GM19240 (cell line): ENCODE data around the gene YBX2.
"Not testable (repeated sequence)": the region's sequence is repeated elsewhere in the genome, so short reads cannot be mapped to it uniquely, and the experiment has no call there.

Experiments used
- DNase-seq: peaks from one replicate; pipeline ENCODE4 v3.0.0; 2011; ENCODE audit warnings: low spot score; ENCODE audit not compliant: insufficient read length

The YBX2 gene

GRCh38 chr17:7294614-7295153 is at the start of gene YBX2:
Gene YBX2 (minus strand): TSS chr17:7294639. CDS start chr17:7294500, 139 bp downstream.
- DNase-seq = peak; percentile 59

GRCh38 chr17:7343250-7343649 is 48.8 kb upstream of the YBX2 start:
- no peak for DNase-seq

- DNase-seq = no peak
Observed at GRCh38 chr17:7341842-7342241, 47.4 kb upstream of the YBX2 start.

GRCh38 chr17:7340179-7340578 is 45.7 kb upstream of the YBX2 start:
- no peak for DNase-seq

- DNase-seq = not testable (repeated sequence)
Observed at GRCh38 chr17:7337600-7337999, 43.2 kb upstream of the YBX2 start.

- peak; percentile 63 for DNase-seq
Observed at GRCh38 chr17:7336240-7337175, 42.1 kb upstream of the YBX2 start, which contains the start of gene ACAP1. Gene ACAP1 (plus strand): TSS chr17:7336529. CDS start chr17:7336735, 206 bp downstream.

GRCh38 chr17:7335765-7336164 is 41.3 kb upstream of the YBX2 start:
- not testable (repeated sequence) for DNase-seq

- DNase-seq = no peak
Observed at GRCh38 chr17:7334938-7335538, 40.6 kb upstream of the YBX2 start.

GRCh38 chr17:7332600-7333069 is 38.2 kb upstream of the YBX2 start:
- not testable (repeated sequence) for DNase-seq

- no peak for DNase-seq
Observed at GRCh38 chr17:7332111-7332510, 37.7 kb upstream of the YBX2 start.

GRCh38 chr17:7330638-7331015 is 36.2 kb upstream of the YBX2 start:
- no peak for DNase-seq

GRCh38 chr17:7329997-7330637 is 35.7 kb upstream of the YBX2 start:
- DNase-seq = peak; percentile 69

GRCh38 chr17:7329374-7329996 is 35.0 kb upstream of the YBX2 start:
- DNase-seq = peak; percentile 89

- DNase-seq = no peak
Observed at GRCh38 chr17:7328840-7329373, 34.5 kb upstream of the YBX2 start, which contains the start of gene NEURL4. Gene NEURL4 (minus strand): TSS chr17:7329335. CDS start chr17:7329312, 23 bp downstream.

- no peak for DNase-seq
Observed at GRCh38 chr17:7328009-7328408, 33.6 kb upstream of the YBX2 start.

GRCh38 chr17:7327501-7327900 is 33.1 kb upstream of the YBX2 start:
- no peak for DNase-seq

GRCh38 chr17:7327056-7327455 is 32.6 kb upstream of the YBX2 start:
- no peak for DNase-seq

- DNase-seq = no peak
Observed at GRCh38 chr17:7326186-7326585, 31.7 kb upstream of the YBX2 start.

GRCh38 chr17:7325031-7325528 is 30.6 kb upstream of the YBX2 start:
- DNase-seq = no peak

- no peak for DNase-seq
Observed at GRCh38 chr17:7324438-7324779, 30.0 kb upstream of the YBX2 start.
